ENCODE measurements around the gene ATP11A. TPM values are rescaled to one million over a fixed set of nuclear protein-coding genes. Genes with fewer than 3 reads are reported as not detected.

ATP11A gene
- total RNA-seq, 1 experiment from 2014 or later, result 65.3 TPM

DNA sequence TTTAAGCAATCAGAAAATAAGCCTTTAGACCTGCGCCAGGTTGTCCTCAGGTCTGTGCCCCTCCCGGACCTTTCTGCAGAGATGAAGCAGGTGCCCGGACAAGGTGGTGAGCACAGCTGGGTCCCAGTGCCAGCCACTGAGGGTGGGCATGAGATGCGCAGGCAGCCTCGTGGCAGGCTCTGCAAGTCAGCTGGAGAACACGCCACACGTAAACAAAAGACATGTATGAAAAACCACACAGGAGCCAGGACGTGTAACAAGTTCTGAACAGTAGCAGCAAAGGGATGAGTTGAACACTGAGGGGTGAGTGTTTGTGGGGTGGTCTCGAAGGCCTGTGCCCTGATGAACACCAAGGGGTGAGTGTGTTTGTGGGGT lies 210.4 kb downstream of the ATP11A start:
- Mint-ChIP-seq H3K36me3 (ENCODE audit: insufficient read depth in 1 of 3, low read depth in 3 of 3) (peaks cover 24 to 29% (median 25%) of the 10 kb centered on the region in 3 experiments), H3K9me3 (peaks cover 8 to 10% of the 10 kb centered on the region in 2 experiments), H3K27ac (no peak overlapping the region; a peak in 1 of 7 replicates), H3K4me1 (peaks cover 58 to 63% of the 10 kb centered on the region in 2 experiments), H3K4me3 (no peak overlapping the region; a peak in 1 of 5 replicates), H3K27me3 (ENCODE audit: low read depth) (peaks cover 16% of the 10 kb centered on the region)
- Histone ChIP-seq H2BK12ac (ENCODE audit: insufficient read length, low read depth, low read length) (no peak overlapping the region), H3K56ac (ENCODE audit: insufficient read length, low read depth, low read length) (no peak overlapping the region), H3K27ac (ENCODE audit: insufficient read length, low read depth, low read length) (no peak overlapping the region), H3K14ac (ENCODE audit: insufficient read depth, low read length) (peak overlapping the region; percentile 4; the same call in 1 of the 2 replicates), H3K4me1 (ENCODE audit: insufficient read depth, low read length) (peaks cover 4% of the 10 kb centered on the region; the same call in 1 of the 2 replicates), H2BK20ac (ENCODE audit: low read depth, low read length, poor library complexity, severe bottlenecking) (no peak overlapping the region), H3K27me3 (ENCODE audit: insufficient read depth, low read length) (no peaks in the 10 kb centered on the region), H3T11ph (ENCODE audit: low read length) (no peak overlapping the region), H2BK5ac (ENCODE audit: insufficient read length, low read length) (no peak overlapping the region), H3K9me3 (ENCODE audit: control insufficient read depth, low read depth, low read length) (no peaks in the 10 kb centered on the region), H4K5ac (ENCODE audit: insufficient read length, low read depth, low read length) (no peak overlapping the region), H4K8ac (replicated peaks; ENCODE audit: insufficient read length, low read depth, low read length) (no peak overlapping the region), H3K18ac (ENCODE audit: insufficient read length, low read depth, low read length) (no peak overlapping the region), H2BK120ac (ENCODE audit: low read depth, low read length, poor library complexity, severe bottlenecking) (no peak overlapping the region), H3K4ac (ENCODE audit: low read depth, low read length) (no peak overlapping the region), H2BK15ac (ENCODE audit: low read depth, low read length) (no peak overlapping the region), H2AK5ac (ENCODE audit: insufficient read length, low read length) (no peak overlapping the region), H3K23ac (ENCODE audit: insufficient read length, low read depth, low read length) (no peak overlapping the region), H4K91ac (ENCODE audit: insufficient read length, low read depth, low read length) (no peak overlapping the region), H4K20me1 (ENCODE audit: control insufficient read depth, insufficient read depth, insufficient read length) (no peaks in the 10 kb centered on the region), H3K23me2 (ENCODE audit: insufficient read length, low read depth, low read length, poor library complexity, severe bottlenecking) (peaks cover 1% of the 10 kb centered on the region), H3K79me1 (ENCODE audit: insufficient read depth, low read depth, low read length, poor library complexity, severe bottlenecking) (no peaks in the 10 kb centered on the region), H2AFZ (ENCODE audit: low read length) (no peak overlapping the region), H3K4me2 (ENCODE audit: insufficient read depth, insufficient read length, low read length) (no peak overlapping the region), H3K79me2 (ENCODE audit: insufficient read depth, low read length) (no peaks in the 10 kb centered on the region), H3K9ac (ENCODE audit: extremely low read depth, insufficient read length, low read length) (no peak overlapping the region)
- DNase-seq, result peak; percentile 12
- no CpG with 5 or more reads among the region's 9 CpGs for WGBS (ENCODE audit: extremely low coverage, insufficient read length, low lambda C conversion rate)
- TF ChIP-seq, protein P1, sequence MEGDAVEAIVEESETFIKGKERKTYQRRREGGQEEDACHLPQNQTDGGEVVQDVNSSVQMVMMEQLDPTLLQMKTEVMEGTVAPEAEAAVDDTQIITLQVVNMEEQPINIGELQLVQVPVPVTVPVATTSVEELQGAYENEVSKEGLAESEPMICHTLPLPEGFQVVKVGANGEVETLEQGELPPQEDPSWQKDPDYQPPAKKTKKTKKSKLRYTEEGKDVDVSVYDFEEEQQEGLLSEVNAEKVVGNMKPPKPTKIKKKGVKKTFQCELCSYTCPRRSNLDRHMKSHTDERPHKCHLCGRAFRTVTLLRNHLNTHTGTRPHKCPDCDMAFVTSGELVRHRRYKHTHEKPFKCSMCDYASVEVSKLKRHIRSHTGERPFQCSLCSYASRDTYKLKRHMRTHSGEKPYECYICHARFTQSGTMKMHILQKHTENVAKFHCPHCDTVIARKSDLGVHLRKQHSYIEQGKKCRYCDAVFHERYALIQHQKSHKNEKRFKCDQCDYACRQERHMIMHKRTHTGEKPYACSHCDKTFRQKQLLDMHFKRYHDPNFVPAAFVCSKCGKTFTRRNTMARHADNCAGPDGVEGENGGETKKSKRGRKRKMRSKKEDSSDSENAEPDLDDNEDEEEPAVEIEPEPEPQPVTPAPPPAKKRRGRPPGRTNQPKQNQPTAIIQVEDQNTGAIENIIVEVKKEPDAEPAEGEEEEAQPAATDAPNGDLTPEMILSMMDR (conservative IDR thresholded peaks at IDR 0.05), result no peak

Measured in H9 (cell line).